Omental fat pad (tissue), 4 donors: ENCODE measurements around the gene MTMR1. TPM values are rescaled to one million over a fixed set of nuclear protein-coding genes. Genes with fewer than 3 reads are reported as not detected.

Source experiments
- ATAC-seq: fragments of 150-250 bp; one replicate; pipeline ENCODE4 v1.9.1; 2016; ENCODE audit warnings: mild to moderate bottlenecking, moderate library complexity; ENCODE audit not compliant: low FRiP score
- DNase-seq: peaks from one replicate; pipeline ENCODE4 v3.0.0-alpha.2; 2019; ENCODE audit warnings: low spot score
- CTCF ChIP-seq, 3 donors: fragments of 450-650 bp; IDR thresholded peaks; one replicate each; pipeline ENCODE4 v1.5.1; 2016 to 2017; ENCODE audit warnings: antibody characterized with exemption in 3 of 3, mild to moderate bottlenecking in 3 of 3, moderate library complexity in 2 of 3
- total RNA-seq, 4 donors: library from RNA; depleted of rRNA; stranded (reverse); fragments of >200 nt; gene quantifications; one replicate each; pipeline ENCODE4 v1.1.0, GENCODE V29; 2016

MTMR1 gene
- total RNA-seq, 4 donors from 2014 or later, result 12.3 to 18.1 (median 14.4) TPM

GRCh38 chrX:150792949-150793527 lies 99.8 kb downstream of the MTMR1 start:
- TF ChIP-seq CTCF (IDR thresholded peaks at IDR 0.05), result no peak
- ATAC-seq, result no peak
- DNase-seq, result no peak

DNA sequence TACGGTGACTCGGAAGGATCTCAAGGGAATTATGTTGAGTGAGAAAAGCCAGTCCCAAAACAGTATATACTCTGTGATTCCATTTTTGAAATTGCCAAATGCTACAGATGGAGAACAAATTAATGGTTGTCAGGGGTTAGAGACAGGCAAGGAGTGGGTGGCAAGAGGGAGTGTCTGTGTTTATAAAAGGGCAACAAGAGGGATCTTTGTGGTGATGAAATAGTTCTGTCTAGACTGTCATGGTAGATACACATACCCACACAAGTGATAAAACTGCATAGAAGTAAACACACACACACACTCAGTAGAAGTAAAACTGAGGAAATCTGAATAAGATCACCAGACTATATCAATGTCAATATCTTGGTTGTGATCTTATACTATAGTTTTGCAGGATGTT lies 112.5 kb downstream of the MTMR1 start:
- TF ChIP-seq CTCF (IDR thresholded peaks at IDR 0.05), result no peak
- DNase-seq (no peak), ATAC-seq (no peak)

DNA sequence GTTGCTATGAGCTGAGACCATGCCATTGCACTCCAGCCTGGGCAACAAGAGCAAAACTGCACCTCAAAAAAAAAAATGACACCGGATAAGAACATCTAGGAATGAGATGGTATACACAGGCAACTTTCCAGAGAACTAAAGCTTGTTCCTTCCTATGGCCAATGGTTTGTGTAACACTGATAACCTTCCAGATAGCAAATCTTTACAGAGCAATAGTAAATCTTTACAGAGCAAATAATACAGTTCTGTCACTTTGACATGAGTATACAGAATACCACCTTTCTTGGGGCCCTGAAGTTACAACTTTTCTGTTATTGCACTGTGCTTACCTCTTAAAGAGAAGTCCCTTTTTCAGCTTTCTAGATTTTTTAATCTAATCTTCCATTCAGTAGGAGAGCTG lies 113.6 kb downstream of the MTMR1 start:
- DNase-seq, result no peak
- no peak for ATAC-seq
- no peak for TF ChIP-seq CTCF (IDR thresholded peaks at IDR 0.05)

GRCh38 chrX:150813922-150814321 lies 120.7 kb downstream of the MTMR1 start:
- DNase-seq, result no peak
- ATAC-seq, result no peak
- TF ChIP-seq CTCF (IDR thresholded peaks at IDR 0.05), result no peak

Other genes starting within 250 kb of the MTMR1 start
- gene MTM1, start 124.8 kb upstream of the MTMR1 start, total RNA-seq, result 10 to 100 TPM in 1 of 4 donors, 1 to 10 TPM in 3; 7.1 to 15.1 (median 9.3) TPM
- 10 to 100 TPM; 49.7 to 78.7 (median 58.1) TPM for gene CD99L2, start 205.3 kb downstream of the MTMR1 start, total RNA-seq